Measurements from ENCODE around the gene F12.

DNA sequence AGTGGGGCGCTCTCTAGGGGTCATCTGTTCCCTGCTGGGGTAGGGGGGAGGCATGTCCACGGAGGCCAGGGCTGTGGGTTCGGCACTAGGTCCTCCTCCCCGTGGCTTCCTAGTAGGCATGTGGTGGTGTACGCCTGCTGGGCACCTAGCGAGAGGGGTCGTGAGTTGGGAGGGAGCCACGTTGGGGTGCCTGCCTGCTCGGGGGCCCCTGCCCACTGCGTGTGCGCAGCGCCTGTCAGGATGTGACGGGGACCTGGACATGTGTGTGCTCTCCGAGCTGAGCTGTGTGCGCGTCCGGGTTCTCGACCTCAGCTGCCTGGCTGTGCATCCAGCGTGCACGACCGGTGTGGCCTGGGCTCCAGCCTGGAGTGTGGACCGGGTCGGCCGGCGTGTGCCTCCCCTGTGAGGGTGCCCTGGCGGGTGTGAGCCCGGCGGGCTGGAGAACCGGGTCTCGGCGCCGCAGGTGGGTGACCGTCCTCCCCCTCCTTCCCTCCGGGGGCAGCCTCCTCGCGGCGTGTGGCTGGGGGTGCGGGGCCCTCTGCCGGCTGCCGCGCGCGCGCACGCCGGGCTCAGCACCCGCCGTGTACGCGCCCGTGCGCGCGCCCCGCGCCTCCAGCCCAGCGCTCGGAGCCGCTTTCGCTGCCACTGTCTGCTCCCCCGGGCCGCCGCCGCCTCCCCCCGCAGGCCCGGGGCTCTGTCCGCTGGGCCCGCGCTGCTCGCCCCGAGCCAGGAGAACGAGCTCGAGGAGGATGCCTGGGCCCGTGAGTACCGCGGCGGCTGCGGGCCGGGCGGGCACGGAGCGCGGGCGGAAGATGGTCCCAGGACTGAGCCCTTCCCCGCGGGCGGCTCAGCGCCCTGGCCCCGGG is 37.1 kb upstream of the F12 start, which contains the start of gene PRR7:
- TF ChIP-seq POLR2A (IDR thresholded peaks at IDR 0.05; ENCODE audit: low read depth, low read length), result peak; percentile 67
- TF ChIP-seq, protein P1, sequence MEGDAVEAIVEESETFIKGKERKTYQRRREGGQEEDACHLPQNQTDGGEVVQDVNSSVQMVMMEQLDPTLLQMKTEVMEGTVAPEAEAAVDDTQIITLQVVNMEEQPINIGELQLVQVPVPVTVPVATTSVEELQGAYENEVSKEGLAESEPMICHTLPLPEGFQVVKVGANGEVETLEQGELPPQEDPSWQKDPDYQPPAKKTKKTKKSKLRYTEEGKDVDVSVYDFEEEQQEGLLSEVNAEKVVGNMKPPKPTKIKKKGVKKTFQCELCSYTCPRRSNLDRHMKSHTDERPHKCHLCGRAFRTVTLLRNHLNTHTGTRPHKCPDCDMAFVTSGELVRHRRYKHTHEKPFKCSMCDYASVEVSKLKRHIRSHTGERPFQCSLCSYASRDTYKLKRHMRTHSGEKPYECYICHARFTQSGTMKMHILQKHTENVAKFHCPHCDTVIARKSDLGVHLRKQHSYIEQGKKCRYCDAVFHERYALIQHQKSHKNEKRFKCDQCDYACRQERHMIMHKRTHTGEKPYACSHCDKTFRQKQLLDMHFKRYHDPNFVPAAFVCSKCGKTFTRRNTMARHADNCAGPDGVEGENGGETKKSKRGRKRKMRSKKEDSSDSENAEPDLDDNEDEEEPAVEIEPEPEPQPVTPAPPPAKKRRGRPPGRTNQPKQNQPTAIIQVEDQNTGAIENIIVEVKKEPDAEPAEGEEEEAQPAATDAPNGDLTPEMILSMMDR (IDR thresholded peaks at IDR 0.05; ENCODE audit: extremely low read depth in 1 of 2, insufficient read depth in 1 of 2, low read depth in 1 of 2, low read length in 2 of 2), result peak in 1 of 2 donors; percentile 10
- no peak for TF ChIP-seq EZH2 (IDR thresholded peaks at IDR 0.05; ENCODE audit: borderline replicate concordance, low read depth, low read length, severe bottlenecking)
- no peak for TF ChIP-seq JUN (IDR thresholded peaks at IDR 0.05; ENCODE audit: borderline replicate concordance, insufficient read depth, insufficient read length, low read depth)
- TF ChIP-seq, protein P2, sequence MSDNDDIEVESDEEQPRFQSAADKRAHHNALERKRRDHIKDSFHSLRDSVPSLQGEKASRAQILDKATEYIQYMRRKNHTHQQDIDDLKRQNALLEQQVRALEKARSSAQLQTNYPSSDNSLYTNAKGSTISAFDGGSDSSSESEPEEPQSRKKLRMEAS (IDR thresholded peaks at IDR 0.05; ENCODE audit: insufficient read depth, insufficient read length), result no peak
- TF ChIP-seq MYC (IDR thresholded peaks at IDR 0.05; ENCODE audit: low read depth, low read length), result no peak
- peak; percentile 66 for TF ChIP-seq POLR2AphosphoS5 (IDR thresholded peaks at IDR 0.05; ENCODE audit: insufficient read depth, low read depth, low read length)
- no peak for TF ChIP-seq FOS (IDR thresholded peaks at IDR 0.05; ENCODE audit: borderline replicate concordance, insufficient read depth, low read length)
